Endothelial cell of umbilical vein (primary cell): Measurements from ENCODE around the gene CWC25. TPM values are rescaled to one million over a fixed set of nuclear protein-coding genes. Genes with fewer than 3 reads are reported as not detected.

Source experiments
- BruUV-seq: library from RNA; stranded (reverse); fragments of 400-500 nt; replicated peaks from 2 replicates; lab custom pipeline; 2021; lab: Mats Ljungman, UMichigan
- CTCF ChIA-PET: fragments of 300-600, 350-600 bp; sonication (Branson Sonifier 250); formaldehyde crosslinking; loops from one replicate; lab custom pipeline; 2021; ENCODE audit warnings: antibody characterized with exemption, inconsistent platforms; lab: Charles Lee
- POLR2A ChIA-PET: fragments of 300-600, 350-600 bp; sonication (Branson Sonifier 250); formaldehyde crosslinking; loops from one replicate; lab custom pipeline; 2021; ENCODE audit warnings: antibody characterized with exemption, inconsistent platforms; lab: Charles Lee
- DNase-seq: peaks from one replicate; pipeline ENCODE4 v3.0.0-alpha.2; 2011; ENCODE audit warnings: low read depth, low spot score
- FAIRE-seq: peaks from 2 replicates; lab custom pipeline; 2011; peaks lifted over from hg19 to GRCh38; lab: Jason Lieb, UNC
- H2AFZ ChIP-seq: 2 replicates; pipeline ENCODE4 v1.6.0; 2012; ENCODE audit warnings: low read depth, low read length, control low read depth, inconsistent platforms
- H3K27ac ChIP-seq: 2 replicates; pipeline ENCODE4 v1.5.1; 2011; ENCODE audit warnings: low read depth, mild to moderate bottlenecking, control low read depth, low read length, moderate library complexity; ENCODE audit not compliant: insufficient read depth
- H3K27me3 ChIP-seq, 2 experiments: 2 replicates each; pipeline versions ENCODE4 v1.6.0 to v1.6.1; 2011; ENCODE audit warnings: low read length in 2 of 2, mixed read lengths in 1 of 2; ENCODE audit not compliant: control insufficient read depth in 2 of 2, insufficient read depth in 2 of 2
- H3K36me3 ChIP-seq, 2 experiments: 2 replicates in 1 of 2; 3 replicates in 1 of 2; pipeline ENCODE4 v1.5.1; 2011; ENCODE audit warnings: low read length in 2 of 2, mild to moderate bottlenecking in 1 of 2, moderate library complexity in 1 of 2; ENCODE audit not compliant: control insufficient read depth in 2 of 2, insufficient read depth in 2 of 2; ENCODE audit errors: extremely low read depth in 1 of 2
- H3K4me1 ChIP-seq: 3 replicates; pipeline ENCODE4 v1.5.1; 2011; ENCODE audit warnings: mild to moderate bottlenecking, low read length; ENCODE audit not compliant: control insufficient read depth, insufficient read depth; ENCODE audit errors: extremely low read depth
- H3K4me2 ChIP-seq: 2 replicates; pipeline ENCODE4 v1.6.1; 2011; ENCODE audit warnings: low read length, control low read depth, mixed read lengths; ENCODE audit not compliant: insufficient read depth
- H3K4me3 ChIP-seq, 3 experiments: fragments of 200-600 bp in 1 of 3; sonication (generic), shearing (Covaris generic) in 1 of 3; replicated peaks in 1 of 3; 2 replicates each; pipeline ENCODE4 v1.5.1; 2011 to 2016; ENCODE audit warnings: control low read depth in 3 of 3, low read length in 3 of 3, mild to moderate bottlenecking in 2 of 3, inconsistent platforms in 1 of 3, low read depth in 1 of 3, moderate library complexity in 1 of 3; ENCODE audit not compliant: insufficient read depth in 1 of 3
- H3K79me2 ChIP-seq: 2 replicates; pipeline ENCODE4 v1.6.0; 2012; ENCODE audit warnings: low read length, inconsistent platforms; ENCODE audit not compliant: control insufficient read depth, insufficient read depth
- H3K9ac ChIP-seq: replicated peaks from 2 replicates; pipeline ENCODE3; 2011; ENCODE audit warnings: low read length, control low read depth; ENCODE audit not compliant: insufficient read depth; ENCODE audit errors: extremely low read depth
- H3K9me1 ChIP-seq: replicated peaks from 3 replicates; pipeline ENCODE4 v1.6.0; 2011; ENCODE audit warnings: mild to moderate bottlenecking, low read length; ENCODE audit not compliant: control insufficient read depth, insufficient read depth; ENCODE audit errors: extremely low read depth
- H3K9me3 ChIP-seq: replicated peaks from 2 replicates; pipeline ENCODE4 v1.5.1; 2012; ENCODE audit warnings: low read length, inconsistent platforms; ENCODE audit not compliant: control insufficient read depth, insufficient read depth
- H4K20me1 ChIP-seq: replicated peaks from 2 replicates; pipeline ENCODE3; 2011; ENCODE audit warnings: mild to moderate bottlenecking, low read length; ENCODE audit not compliant: control insufficient read depth, insufficient read depth; ENCODE audit errors: extremely low read depth
- EZH2 ChIP-seq: IDR thresholded peaks from 2 replicates; pipeline ENCODE4 v1.6.1; 2012; ENCODE audit warnings: borderline replicate concordance, low read depth, mild to moderate bottlenecking, moderate library complexity, low read length, inconsistent platforms; ENCODE audit not compliant: severe bottlenecking
- FOS ChIP-seq: IDR thresholded peaks from 2 replicates; pipeline ENCODE4 v1.6.1; 2011; ENCODE audit warnings: mild to moderate bottlenecking, low read length, moderate library complexity, borderline replicate concordance; ENCODE audit not compliant: insufficient read depth
- GATA2 ChIP-seq: IDR thresholded peaks from 2 replicates; pipeline ENCODE4 v1.7.0; 2011; ENCODE audit warnings: low read depth, mild to moderate bottlenecking, moderate library complexity, mixed read lengths, low read length; ENCODE audit not compliant: insufficient read length, insufficient read depth
- JUN ChIP-seq: IDR thresholded peaks from 2 replicates; pipeline ENCODE4 v1.6.1; 2011; ENCODE audit warnings: borderline replicate concordance, low read depth; ENCODE audit not compliant: insufficient read length, insufficient read depth
- MYC ChIP-seq: IDR thresholded peaks from one replicate; pipeline ENCODE4 v1.6.1; 2011; ENCODE audit warnings: mild to moderate bottlenecking, low read depth, low read length
- POLR2A ChIP-seq: IDR thresholded peaks from 2 replicates; pipeline ENCODE4 v1.6.1; 2012; ENCODE audit warnings: low read depth, mild to moderate bottlenecking, control low read depth, low read length
- POLR2AphosphoS5 ChIP-seq: IDR thresholded peaks from 2 replicates; pipeline ENCODE4 v1.6.1; 2012; ENCODE audit warnings: low read depth, mild to moderate bottlenecking, control low read depth, low read length, moderate library complexity; ENCODE audit not compliant: insufficient read depth
- dilution Hi-C: fragments of 300-500 bp; cut with MboI; formaldehyde crosslinking; loops from one replicate; pipeline ENCODE4 v1.15.0; 2019; ENCODE audit warnings: low sequenced_read_pairs; ENCODE audit not compliant: extremely low pct_ligation_motif_present
- intact Hi-C: fragments of 100-400 bp; cut with micrococcal nuclease; formaldehyde crosslinking; loops from one replicate; pipeline ENCODE4 v1.10.0; 2022
- polyA plus RNA-seq, 4 experiments: library from polyadenylated mRNA; depleted of rRNA in 3 of 4; stranded (reverse) in 3 of 4; unstranded in 1 of 4; fragments of >200 nt; gene quantifications; 2 replicates each; pipeline versions ENCODE4 v1.2.1 to v1.2.3, GENCODE V29; 2011 to 2012; ENCODE audit warnings: missing spikeins in 1 of 4
- total RNA-seq: library from RNA; stranded (reverse); gene quantifications from 2 replicates; pipeline ENCODE4 v1.2.3, GENCODE V29; 2021
- TF ChIP-seq, protein P1 (sequence below): IDR thresholded peaks from 2 replicates; pipeline ENCODE4 v1.6.1; 2011; ENCODE audit not compliant: insufficient read depth, insufficient read length
- TF ChIP-seq, protein P2 (sequence below), 2 donors: IDR thresholded peaks; 1 replicate in 1 of 2; 2 replicates in 1 of 2; pipeline ENCODE4 v1.5.1; 2011; ENCODE audit warnings: low read length in 2 of 2, mild to moderate bottlenecking in 2 of 2, moderate library complexity in 2 of 2, control low read depth in 1 of 2, inconsistent platforms in 1 of 2, low read depth in 1 of 2; ENCODE audit not compliant: insufficient read depth in 1 of 2; ENCODE audit errors: extremely low read depth in 1 of 2

Gene CWC25
- total and polyA plus RNA-seq, 2 donors (not counting 3 experiments of a cell fraction or from before 2014, with no cell fraction given), result 13.8 to 20.0 TPM

DNA sequence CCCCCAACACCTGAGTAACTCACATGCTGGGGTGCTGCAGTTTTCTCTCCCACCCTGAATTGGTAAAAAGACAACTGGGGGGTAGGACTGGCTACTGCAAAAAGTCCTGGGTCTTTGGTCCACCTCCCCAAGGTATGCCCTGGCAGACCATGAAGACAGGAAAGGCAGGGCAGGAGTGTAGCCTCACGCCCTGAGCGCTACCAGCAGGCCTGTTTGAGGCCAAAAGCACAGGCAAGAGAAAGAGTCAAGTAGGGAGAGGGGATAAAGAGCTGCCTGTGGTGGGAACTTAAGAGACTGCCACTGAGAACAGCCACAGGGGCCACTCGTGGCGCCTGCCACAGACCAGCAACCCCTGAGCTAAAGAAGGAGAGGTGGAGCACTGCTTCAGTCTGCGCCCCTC lies 58.8 kb downstream of the CWC25 start:
- Histone ChIP-seq H3K36me3 (peaks cover 8 to 54% of the 10 kb centered on the region in 2 experiments), H4K20me1 (no peaks in the 10 kb centered on the region), H3K4me2 (no peak overlapping the region), H3K79me2 (no peaks in the 10 kb centered on the region), H2AFZ (no peak overlapping the region), H3K4me3 (no peak overlapping the region), H3K9me1 (no peaks in the 10 kb centered on the region), H3K27ac (no peak overlapping the region), H3K9me3 (no peaks in the 10 kb centered on the region), H3K9ac (no peak overlapping the region), H3K4me1 (no peaks in the 10 kb centered on the region), H3K27me3 (no peaks in the 10 kb centered on the region)
- dilution Hi-C loops, result no loop called here
- POLR2A ChIA-PET, result no interaction called here
- DNase-seq, result no peak
- CTCF ChIA-PET, result no interaction called here
- no TSS peak for BruUV-seq
- intact Hi-C loops, result no loop called here
- TF ChIP-seq, protein P1, sequence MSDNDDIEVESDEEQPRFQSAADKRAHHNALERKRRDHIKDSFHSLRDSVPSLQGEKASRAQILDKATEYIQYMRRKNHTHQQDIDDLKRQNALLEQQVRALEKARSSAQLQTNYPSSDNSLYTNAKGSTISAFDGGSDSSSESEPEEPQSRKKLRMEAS, result no peak
- TF ChIP-seq MYC (no peak), GATA2 (no peak)
- TF ChIP-seq, protein P2, sequence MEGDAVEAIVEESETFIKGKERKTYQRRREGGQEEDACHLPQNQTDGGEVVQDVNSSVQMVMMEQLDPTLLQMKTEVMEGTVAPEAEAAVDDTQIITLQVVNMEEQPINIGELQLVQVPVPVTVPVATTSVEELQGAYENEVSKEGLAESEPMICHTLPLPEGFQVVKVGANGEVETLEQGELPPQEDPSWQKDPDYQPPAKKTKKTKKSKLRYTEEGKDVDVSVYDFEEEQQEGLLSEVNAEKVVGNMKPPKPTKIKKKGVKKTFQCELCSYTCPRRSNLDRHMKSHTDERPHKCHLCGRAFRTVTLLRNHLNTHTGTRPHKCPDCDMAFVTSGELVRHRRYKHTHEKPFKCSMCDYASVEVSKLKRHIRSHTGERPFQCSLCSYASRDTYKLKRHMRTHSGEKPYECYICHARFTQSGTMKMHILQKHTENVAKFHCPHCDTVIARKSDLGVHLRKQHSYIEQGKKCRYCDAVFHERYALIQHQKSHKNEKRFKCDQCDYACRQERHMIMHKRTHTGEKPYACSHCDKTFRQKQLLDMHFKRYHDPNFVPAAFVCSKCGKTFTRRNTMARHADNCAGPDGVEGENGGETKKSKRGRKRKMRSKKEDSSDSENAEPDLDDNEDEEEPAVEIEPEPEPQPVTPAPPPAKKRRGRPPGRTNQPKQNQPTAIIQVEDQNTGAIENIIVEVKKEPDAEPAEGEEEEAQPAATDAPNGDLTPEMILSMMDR (IDR thresholded peaks at IDR 0.05; ENCODE audit: extremely low read depth in 1 of 2, insufficient read depth in 1 of 2, low read depth in 1 of 2, low read length in 2 of 2), result no peak
- FAIRE-seq, result no peak

DNA sequence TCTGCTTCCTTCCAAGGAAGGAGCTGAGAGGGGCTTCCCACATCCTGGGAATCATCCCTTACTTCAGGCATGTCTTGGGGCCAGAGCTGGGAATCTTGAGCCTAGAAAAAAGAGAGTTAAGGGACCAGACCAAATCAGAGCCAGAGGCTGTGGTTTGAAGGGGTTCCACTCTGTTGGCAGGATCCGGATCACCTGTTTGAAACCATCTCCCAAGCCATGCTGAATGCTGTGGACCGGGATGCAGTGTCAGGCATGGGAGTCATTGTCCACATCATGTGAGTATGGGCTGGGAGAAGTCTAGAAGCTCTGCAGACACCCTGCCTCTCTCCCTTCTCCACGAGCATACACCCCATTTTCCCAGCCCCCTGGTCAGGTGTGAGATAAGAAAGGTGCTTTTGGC lies 62.9 kb downstream of the CWC25 start:
- CTCF ChIA-PET, result interaction anchor here (0.5 to 1.9 kb wide), 8 partner anchors 9 to 413 kb away, joined by 3 to 12 read pairs (median 4); partner anchors contain the start of gene PSMB3
- DNase-seq (no peak), FAIRE-seq (no peak)
- intact Hi-C loops (no loop called here), dilution Hi-C loops (no loop called here)
- TF ChIP-seq POLR2AphosphoS5 (no peak), JUN (no peak), FOS (no peak), POLR2A (no peak), MYC (no peak), EZH2 (no peak), GATA2 (no peak)
- TF ChIP-seq, protein P2 (IDR thresholded peaks at IDR 0.05; ENCODE audit: extremely low read depth in 1 of 2, insufficient read depth in 1 of 2, low read depth in 1 of 2, low read length in 2 of 2), result no peak
- TF ChIP-seq, protein P1, result no peak
- Histone ChIP-seq H3K4me1 (no peaks in the 10 kb centered on the region), H3K27ac (no peak overlapping the region), H3K4me3 (no peak overlapping the region), H4K20me1 (no peaks in the 10 kb centered on the region), H3K79me2 (peaks cover 1% of the 10 kb centered on the region), H2AFZ (no peak overlapping the region), H3K9me3 (no peaks in the 10 kb centered on the region), H3K9ac (no peak overlapping the region), H3K36me3 (peaks cover 19 to 40% of the 10 kb centered on the region in 2 experiments), H3K27me3 (no peaks in the 10 kb centered on the region), H3K9me1 (no peaks in the 10 kb centered on the region), H3K4me2 (no peak overlapping the region)
- BruUV-seq, result no TSS peak
- POLR2A ChIA-PET, result no interaction called here
